Astrocyte of the cerebellum (primary cell): ENCODE results near the gene CLOCK.

Source experiments
- DNase-seq: peaks from one replicate; pipeline ENCODE4 v3.0.0-alpha.2; 2011; ENCODE audit warnings: low read depth
- H3K4me3 ChIP-seq: 2 replicates; pipeline ENCODE4 v1.5.1; 2011; ENCODE audit warnings: mild to moderate bottlenecking, low read depth, low read length, moderate library complexity
- in situ Hi-C: cut with HindIII; loops from 2 replicates; pipeline ENCODE4 v1.10.0; 2017; ENCODE audit warnings: low sequenced_read_pairs
- TF ChIP-seq, protein P1 (sequence below): IDR thresholded peaks from 2 replicates; pipeline ENCODE4 v1.5.1; 2012; ENCODE audit warnings: low read length, low read depth, moderate library complexity, mild to moderate bottlenecking; ENCODE audit errors: missing control alignments

CLOCK gene

DNA sequence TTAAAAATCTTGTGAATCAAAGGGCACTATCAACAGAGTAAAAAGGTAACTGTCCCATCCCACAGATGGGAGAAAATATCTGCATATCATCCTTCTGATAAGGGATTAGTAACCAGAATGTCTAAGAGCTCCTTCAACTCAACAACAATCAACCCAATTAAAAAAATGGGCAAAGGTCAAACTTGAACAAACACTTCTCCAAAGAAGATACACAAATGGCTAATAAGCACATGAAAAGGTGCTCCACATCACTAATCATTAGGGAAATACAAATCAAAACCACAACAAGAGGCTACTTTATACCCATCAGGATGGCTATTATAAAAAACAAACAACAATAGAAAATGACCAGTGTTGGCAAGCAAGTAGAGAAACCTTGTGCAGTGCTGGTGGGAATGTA is 107.7 kb downstream of the CLOCK start:
- DNase-seq: no peak
- no peak overlapping the region for H3K4me3 ChIP-seq
- TF ChIP-seq, protein P1, sequence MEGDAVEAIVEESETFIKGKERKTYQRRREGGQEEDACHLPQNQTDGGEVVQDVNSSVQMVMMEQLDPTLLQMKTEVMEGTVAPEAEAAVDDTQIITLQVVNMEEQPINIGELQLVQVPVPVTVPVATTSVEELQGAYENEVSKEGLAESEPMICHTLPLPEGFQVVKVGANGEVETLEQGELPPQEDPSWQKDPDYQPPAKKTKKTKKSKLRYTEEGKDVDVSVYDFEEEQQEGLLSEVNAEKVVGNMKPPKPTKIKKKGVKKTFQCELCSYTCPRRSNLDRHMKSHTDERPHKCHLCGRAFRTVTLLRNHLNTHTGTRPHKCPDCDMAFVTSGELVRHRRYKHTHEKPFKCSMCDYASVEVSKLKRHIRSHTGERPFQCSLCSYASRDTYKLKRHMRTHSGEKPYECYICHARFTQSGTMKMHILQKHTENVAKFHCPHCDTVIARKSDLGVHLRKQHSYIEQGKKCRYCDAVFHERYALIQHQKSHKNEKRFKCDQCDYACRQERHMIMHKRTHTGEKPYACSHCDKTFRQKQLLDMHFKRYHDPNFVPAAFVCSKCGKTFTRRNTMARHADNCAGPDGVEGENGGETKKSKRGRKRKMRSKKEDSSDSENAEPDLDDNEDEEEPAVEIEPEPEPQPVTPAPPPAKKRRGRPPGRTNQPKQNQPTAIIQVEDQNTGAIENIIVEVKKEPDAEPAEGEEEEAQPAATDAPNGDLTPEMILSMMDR: no peak
- in situ Hi-C loops: no loop called here

DNA sequence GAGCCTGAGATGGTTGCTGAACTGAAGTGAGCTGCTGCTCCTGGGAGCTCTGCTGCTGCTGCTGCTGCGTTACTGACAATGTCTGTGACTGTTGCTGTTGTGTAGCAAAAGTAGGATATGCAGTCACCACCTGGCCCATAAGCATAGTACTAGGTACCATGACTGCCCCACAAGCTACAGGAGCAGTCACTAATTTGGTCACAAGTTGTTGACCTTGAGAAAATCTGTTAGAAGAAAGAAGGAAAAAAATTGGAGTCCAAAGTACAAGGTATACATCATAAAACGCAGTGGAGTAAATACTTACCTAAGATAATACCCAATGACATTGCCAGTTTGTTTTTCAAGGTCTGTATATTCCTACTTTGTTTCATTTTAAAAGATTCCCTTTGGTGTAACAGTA is 108.4 kb downstream of the CLOCK start:
- in situ Hi-C loops: no loop called here
- TF ChIP-seq, protein P1: no peak
- H3K4me3 ChIP-seq: no peak overlapping the region
- no peak for DNase-seq

DNA sequence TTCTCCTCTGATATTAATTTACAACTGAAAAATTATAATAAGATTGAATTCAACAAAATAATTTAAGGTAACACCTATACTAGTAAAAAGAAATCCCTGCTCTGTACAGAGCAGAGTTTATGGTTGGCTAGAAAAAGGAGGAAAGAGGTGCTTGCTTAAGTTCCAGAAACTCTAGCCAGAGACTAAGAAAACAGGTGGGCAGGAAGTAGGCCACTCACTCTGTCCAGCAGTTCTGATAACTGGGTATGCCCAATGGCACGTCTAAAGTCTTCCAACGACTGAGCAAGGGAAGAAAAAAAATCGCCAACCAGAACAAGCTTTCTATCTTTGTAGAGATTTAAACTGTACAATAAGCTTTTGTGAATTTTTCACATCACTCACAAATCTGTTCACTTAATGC is 108.9 kb downstream of the CLOCK start:
- no peak overlapping the region for H3K4me3 ChIP-seq
- no peak for DNase-seq
- in situ Hi-C loops: no loop called here
- TF ChIP-seq, protein P1: no peak

DNA sequence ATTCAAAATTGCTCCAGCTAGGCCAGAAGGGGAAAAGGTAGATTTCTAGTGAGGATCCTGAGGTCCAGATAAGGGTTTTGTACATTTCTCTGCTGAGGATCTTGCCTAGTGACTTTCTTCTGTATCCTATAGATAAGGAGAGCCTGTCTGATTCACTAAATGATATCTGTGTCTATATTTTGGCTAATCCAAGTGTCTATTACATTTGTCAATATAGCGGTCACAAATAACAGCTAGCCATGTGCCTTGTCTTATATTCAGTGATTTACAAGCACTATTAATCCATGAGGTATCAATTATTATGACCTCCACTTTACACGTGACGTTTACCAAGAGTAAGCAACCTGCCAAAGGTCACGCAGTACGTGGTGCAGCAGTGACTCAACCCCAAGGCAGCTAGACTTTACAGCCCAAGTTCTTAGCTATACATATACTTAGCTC is 109.3 kb downstream of the CLOCK start:
- no peak for DNase-seq
- in situ Hi-C loops: no loop called here
- TF ChIP-seq, protein P1: no peak

DNA sequence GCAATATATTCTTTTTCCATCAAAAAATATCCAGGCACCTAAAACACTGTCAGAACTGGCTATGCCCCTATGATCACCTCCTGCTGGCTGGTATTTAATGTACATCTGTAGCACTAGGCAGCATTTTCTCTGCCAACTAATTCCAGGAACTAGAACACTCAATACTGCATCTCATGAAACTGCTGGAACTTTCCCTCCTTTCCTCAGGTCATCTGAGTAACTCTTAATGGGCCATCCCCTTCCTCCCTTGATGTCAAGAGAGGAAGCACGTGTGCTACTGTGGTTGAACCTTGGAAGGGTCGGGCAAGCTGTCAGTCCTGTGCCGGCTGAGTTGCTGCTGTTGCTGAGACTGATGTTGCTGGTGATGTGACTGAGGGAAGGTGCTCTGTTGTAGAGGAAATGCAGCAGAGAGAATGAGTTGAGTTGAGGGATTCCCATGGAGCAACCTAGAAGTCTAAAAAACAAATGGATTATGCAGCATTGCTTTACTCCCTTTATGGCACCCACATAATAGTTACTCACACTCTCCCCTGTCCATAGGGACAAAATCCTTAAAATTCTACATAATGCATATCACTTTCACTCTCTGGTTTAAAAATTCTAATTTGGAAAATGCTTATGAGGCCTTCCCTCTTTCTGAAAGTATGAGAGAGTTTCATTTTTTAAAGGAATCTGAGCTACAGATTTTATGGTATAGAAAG is 111.4 kb downstream of the CLOCK start:
- H3K4me3 ChIP-seq: no peak overlapping the region
- TF ChIP-seq, protein P1: peak; percentile 19
- no peak for DNase-seq
- in situ Hi-C loops: no loop called here

More for the DNA sequence above, 109.3 kb downstream of the CLOCK start:
- no peak overlapping the region for H3K4me3 ChIP-seq

DNA sequence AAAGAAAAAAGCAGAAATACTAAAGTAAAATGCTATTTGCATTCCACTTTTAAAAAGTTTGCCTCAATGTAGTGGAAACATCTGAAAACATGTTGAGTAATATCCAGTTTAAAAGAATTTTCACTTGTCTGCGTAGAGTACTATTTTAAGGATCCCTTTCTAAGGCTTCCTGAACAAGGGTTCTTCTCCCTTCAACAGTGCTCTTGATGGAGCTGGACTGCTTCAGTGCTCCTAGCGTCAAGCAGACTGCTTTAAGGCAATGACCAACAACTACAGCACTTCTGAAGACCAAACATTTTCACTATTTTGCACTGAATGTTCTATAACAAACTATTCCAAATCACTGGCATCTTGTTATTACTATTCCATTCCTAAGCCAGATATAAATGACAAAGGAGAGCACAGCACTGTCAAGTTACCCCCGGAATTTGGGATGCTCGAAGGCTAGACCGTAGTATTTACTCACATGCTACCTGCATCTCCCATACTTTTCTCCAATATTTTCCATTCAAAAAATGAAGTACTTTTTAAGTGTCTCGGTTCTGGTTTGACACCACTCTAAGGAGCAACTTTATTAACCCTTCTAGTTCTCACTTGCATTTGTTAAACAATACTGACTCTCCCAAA is 114.9 kb downstream of the CLOCK start:
- DNase-seq: no peak
- no peak overlapping the region for H3K4me3 ChIP-seq
- in situ Hi-C loops: no loop called here
- TF ChIP-seq, protein P1: no peak
